GM20000 (cell line): ENCODE data around the gene SNPH.

Experiments
- DNase-seq: peaks from one replicate; pipeline ENCODE4 v3.0.0; 2012; ENCODE audit warnings: low spot score
- CTCF ChIP-seq: IDR thresholded peaks from 2 replicates; pipeline ENCODE4 v1.5.1; 2012; ENCODE audit warnings: mild to moderate bottlenecking, control low read depth; ENCODE audit errors: extremely low read depth, missing control alignments

SNPH gene

GRCh38 chr20:1323830-1324597, 57.9 kb downstream of the SNPH start:
- no peak for DNase-seq
- no peak for TF ChIP-seq CTCF

- DNase-seq = peak; percentile 21
- no peak for TF ChIP-seq CTCF
Observed at GRCh38 chr20:1324598-1325172, 58.6 kb downstream of the SNPH start.

- TF ChIP-seq CTCF = no peak
- peak; percentile 96 for DNase-seq
Observed at GRCh38 chr20:1325173-1326030, 59.3 kb downstream of the SNPH start.

- DNase-seq = no peak
- TF ChIP-seq CTCF = no peak
Observed at GRCh38 chr20:1326031-1326930, 60.2 kb downstream of the SNPH start.

GRCh38 chr20:1327241-1327653, 61.2 kb downstream of the SNPH start:
- TF ChIP-seq CTCF = no peak
- DNase-seq = no peak

- TF ChIP-seq CTCF = no peak
- no peak for DNase-seq
Observed at GRCh38 chr20:1327827-1328679, 62.0 kb downstream of the SNPH start.
